NCI-H1436 (cell line): ENCODE data around the gene EVI5.

Experiments used
- DNase-seq: peaks from one replicate; lab custom pipeline; 2025; lab: John Stamatoyannopoulos, UW

The EVI5 gene

DNA sequence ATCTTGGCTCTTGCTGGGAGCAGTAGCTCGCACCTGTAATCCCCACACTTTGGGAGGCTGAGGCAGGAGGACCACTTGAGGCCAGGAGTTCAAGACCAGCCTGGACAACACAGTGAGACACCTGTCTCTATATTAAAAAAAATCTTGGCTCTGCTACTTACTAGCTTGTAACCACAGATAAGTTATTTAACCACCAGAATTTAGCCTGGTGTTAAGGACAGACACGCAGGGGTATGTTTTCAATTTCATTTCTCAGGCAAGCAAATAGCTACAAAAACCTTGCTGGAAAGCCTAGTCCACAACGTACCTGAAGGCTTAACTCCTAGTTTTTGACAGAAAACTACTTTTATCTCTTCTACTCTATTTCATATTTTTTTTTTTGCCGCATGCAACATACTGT, 273.4 kb downstream of the EVI5 start:
- no peak for DNase-seq

GRCh38 chr1:92509619-92510018, 275.3 kb downstream of the EVI5 start:
- DNase-seq: no peak

GRCh38 chr1:92505015-92505692, 279.8 kb downstream of the EVI5 start:
- DNase-seq: no peak

GRCh38 chr1:92504291-92505014, 280.5 kb downstream of the EVI5 start:
- DNase-seq: no peak

DNA sequence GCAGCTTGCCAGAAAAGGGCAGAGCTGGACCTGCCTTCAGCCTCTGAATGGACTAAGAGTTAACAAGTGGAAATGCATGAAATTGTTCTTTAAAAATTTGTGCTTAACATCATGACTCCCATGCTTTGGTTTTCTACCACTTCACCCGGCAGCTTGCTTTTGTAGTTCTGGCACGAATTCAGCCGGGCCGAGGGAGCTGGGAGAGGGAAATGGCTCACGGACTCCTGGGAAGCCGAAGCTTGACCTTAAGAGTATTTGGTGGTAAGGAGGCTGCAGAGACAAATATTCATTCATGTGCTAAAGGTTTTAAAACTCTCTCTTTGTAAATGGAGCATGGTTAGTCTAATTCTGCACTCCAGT, 281.0 kb downstream of the EVI5 start:
- DNase-seq: no peak

- no peak for DNase-seq
Observed at GRCh38 chr1:92503043-92503925, 281.6 kb downstream of the EVI5 start.

DNA sequence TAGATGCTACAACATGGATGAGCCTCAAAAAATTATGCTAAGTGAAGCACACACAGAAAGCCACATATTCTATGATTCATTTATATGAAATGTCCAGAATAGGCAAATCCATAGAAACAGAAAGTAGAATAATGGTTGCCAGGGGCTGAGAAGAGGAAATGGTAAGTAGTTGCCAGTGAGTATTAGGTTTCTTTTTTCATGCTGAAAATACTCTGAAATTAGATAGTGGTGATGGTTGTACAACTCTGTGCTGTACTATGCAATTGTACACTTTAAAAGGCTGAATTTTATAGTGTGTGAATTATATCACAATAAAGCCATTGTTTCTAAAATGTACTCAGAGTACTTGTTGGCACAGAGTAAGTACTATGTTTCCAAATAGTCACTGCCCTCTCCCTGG, 282.7 kb downstream of the EVI5 start:
- DNase-seq: no peak

DNA sequence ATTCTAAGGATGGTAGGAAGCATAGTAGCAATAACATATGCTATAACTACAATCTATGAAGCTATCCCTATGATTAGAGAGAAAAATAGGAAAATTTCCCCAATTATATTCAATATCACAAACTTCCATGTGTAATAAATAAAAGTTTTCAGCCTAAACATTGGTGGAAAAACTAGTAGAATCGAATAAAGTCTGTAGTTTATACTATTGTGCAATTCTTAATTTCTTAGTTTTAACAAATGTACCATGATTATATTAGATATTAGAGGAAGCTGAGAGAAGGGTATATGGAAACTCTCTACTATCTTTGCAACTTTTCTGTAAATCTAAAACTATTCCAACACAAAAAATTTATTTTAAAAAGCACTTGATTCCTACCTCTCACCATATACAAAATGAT, 284.4 kb downstream of the EVI5 start:
- DNase-seq: no peak

DNA sequence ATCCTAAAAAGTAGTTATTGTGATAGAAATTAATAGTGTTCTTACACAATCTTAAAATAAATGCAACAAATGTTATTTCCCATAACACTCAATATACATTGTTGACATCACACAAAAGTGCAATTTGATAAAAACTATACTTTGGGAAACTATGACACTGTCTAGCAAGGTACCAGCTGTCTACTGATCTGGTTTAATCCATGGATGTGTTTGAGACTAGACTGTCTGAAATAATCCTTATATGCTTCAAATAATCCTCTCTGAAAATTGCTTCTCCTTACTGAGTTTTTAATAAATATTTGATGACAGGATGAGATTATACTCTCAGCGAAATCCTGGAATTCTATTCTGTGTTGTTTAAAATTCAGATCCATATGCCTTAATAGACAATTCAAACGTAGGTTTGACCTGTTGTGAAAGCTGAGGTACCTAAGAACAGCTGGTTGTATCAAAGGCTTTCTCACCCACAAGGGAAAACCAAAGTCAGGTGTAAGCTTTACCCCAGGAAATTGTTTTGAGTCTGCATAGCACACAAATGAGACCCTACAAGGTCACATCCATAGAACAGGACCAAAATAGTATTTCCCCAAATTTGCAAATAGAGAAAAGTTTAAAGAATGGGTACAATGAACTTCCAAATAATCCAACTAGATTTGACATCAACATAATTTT, 289.4 kb downstream of the EVI5 start:
- no peak for DNase-seq

GRCh38 chr1:92494485-92495141, 290.3 kb downstream of the EVI5 start:
- no peak for DNase-seq

DNA sequence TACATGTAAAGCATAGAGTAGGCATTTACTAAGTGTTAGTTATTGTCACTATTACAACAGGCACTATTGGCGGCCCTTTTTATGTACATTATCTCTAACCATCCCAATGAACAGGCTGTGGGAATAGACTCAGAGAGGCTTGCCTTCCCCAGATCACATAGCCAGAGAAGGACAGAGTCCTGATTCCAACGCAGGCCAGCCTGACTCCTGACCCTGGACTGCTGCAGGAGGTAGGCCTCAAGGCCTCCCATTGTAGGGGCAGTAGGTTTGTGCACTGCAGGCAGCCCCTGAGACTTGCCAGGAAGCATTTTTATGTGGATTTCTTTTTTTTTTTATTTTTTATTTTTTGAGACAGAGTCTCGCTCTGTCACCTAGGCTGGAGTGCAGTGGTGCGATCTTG, 291.8 kb downstream of the EVI5 start:
- no peak for DNase-seq

DNA sequence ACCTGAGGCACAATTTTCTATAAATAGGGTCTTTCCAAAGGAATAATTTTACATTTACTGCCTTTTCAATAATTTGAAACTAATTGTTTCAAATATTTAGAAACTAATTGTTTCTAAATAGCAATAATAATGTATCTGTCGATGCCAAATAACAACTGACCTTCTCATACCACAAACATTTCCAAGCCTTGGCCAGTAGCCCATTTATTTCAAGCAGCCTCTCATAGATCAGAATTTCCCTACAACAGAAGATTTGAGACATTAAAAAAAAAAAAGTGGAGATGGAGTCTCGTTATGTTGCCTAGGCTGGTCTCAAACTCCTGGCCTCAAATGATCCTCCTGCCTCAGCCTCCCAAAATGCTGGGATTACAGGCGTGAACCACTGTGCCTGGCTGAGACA, 296.1 kb downstream of the EVI5 start:
- no peak for DNase-seq

DNA sequence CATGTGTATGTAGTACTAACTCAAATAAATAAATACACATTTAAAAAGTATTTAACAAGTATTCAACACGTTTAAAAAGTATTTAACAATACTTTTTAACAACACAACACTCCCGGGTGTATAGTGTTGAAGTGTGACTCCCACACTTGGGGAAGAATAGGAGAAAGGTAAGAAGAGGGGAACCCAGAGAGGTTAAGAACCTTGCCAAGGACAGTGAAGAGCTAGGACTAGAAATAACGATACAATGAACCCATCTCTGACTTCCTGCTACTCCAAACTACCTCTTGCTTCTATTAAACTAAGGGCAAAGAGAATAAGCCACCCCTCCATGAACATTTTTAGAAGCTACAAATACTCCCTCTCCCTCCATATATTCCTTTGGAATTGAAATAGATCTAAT, 296.5 kb downstream of the EVI5 start:
- DNase-seq: no peak

GRCh38 chr1:92487078-92487605, 297.8 kb downstream of the EVI5 start:
- no peak for DNase-seq

GRCh38 chr1:92486251-92487077, 298.4 kb downstream of the EVI5 start, which contains the start of gene GFI1:
GFI1 (minus strand) TSS chr1:92486925; CDS start chr1:92483487, 3,438 bp downstream.
- DNase-seq: no peak

DNA sequence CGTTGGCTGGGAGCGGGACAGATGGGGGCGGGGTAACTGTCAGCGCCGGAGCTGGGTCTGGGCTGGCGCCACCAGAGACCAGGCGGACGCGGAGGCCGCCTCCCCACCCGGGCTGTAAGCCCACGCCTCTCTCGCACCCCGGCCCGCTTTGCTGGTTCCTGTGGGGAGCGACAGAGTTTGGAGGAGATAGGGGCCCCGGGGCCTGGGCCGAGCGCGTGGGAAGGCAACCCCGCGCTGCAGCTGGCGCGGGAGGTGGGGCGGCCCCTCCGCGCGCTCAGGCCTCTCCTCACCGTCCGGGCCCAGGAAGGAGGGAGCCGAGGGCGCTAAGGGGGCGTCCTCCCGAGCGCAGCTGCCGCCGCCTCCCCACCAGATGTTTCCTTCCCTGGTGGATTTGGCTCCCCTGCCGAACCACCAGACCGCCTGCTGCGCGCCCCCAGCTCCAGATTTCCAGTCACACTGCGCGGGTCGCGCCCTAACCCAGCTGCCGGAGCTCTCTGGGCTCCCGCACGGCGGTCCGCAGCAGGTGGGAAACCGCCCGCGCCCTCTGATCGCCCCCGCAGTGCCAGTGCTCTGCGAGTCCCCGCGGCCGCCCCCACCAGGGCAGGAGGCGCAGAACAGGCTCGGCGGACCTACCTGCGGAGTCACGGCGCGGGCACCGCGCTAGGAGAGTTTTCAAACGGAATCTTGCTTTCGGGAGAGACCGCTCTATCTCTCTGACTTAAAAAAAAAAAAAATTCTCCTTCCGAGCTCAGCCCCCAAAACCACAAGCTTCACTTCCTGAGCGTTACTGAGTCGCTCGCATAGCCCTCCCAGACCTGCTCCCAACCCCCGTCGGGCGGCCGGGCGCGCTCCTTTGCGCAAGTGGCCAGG, 299.3 kb downstream of the EVI5 start:
- peak; percentile 55 for DNase-seq

GRCh38 chr1:92484472-92485380, 300.2 kb downstream of the EVI5 start:
- DNase-seq: peak; percentile 10
